Bronchial epithelial cell (primary cell): ENCODE data around the gene MAP2K6. TPM values are rescaled to one million over a fixed set of nuclear protein-coding genes. Genes with fewer than 3 reads are reported as not detected.

ENCODE experiments used
- DNase-seq: peaks from one replicate; pipeline ENCODE4 v3.0.0-alpha.2; 2010; ENCODE audit warnings: low read depth
- FAIRE-seq: peaks from 2 replicates; lab custom pipeline; 2011; peaks lifted over from hg19 to GRCh38; lab: Jason Lieb, UNC
- H3K27me3 ChIP-seq: 2 replicates; pipeline ENCODE4 v1.5.1; 2011; ENCODE audit warnings: low read length; ENCODE audit not compliant: control insufficient read depth, insufficient read depth
- H3K36me3 ChIP-seq: 2 replicates; pipeline ENCODE4 v1.5.1; 2011; ENCODE audit warnings: low read length; ENCODE audit not compliant: control insufficient read depth, insufficient read depth
- H3K4me3 ChIP-seq: 2 replicates; pipeline ENCODE4 v1.5.1; 2011; ENCODE audit warnings: mild to moderate bottlenecking, low read depth, low read length, control low read depth
- total RNA-seq: library from RNA; depleted of rRNA; stranded (reverse); fragments of >200 nt; gene quantifications from 2 replicates; pipeline ENCODE4 v1.2.1, GENCODE V29; 2014
- TF ChIP-seq, protein P1 (sequence below): IDR thresholded peaks from 2 replicates; pipeline ENCODE4 v1.5.1; 2011; ENCODE audit warnings: mild to moderate bottlenecking, moderate library complexity, low read length, control low read depth, inconsistent platforms; ENCODE audit not compliant: insufficient read depth, severe bottlenecking

Gene MAP2K6
- total RNA-seq, 1 donor from 2014 or later: 0.26 TPM

DNA sequence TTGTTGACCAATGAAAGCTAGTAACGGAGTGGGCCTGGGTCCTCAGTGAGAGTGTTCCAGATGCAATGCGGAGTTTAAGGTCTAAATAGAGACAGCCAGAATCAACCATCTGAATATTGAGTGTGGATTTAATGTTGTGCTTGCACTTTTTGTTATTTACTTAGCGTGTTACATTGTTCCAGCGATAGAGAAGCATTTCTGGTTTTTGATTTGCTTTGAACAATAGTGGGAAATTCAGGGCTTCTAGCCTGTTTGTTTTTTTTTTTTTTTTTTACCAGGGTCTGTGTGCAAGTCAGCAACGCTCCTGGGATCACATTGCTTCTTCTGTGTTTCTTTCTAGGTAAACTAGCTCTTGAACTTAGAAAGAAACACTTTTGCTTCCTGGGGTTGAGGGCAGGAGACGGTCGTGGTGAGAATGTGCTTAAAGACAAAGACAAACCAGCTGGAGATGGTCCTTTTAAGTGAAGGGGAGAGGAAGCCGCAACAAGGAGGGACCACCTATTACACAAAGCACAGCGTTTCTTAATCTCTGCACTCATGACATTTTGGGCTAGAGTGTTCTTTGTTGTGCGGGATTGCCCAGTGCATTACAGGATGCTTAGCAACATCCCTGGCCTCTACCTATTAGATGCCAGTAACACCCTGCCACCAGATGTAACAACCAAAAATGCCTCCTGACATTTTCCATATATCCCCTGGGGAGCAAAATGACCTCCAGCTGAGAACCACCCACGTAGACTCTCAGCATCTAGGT is 119.2 kb downstream of the MAP2K6 start:
- no peaks in the 10 kb centered on the region for H3K36me3 ChIP-seq
- TF ChIP-seq, protein P1, sequence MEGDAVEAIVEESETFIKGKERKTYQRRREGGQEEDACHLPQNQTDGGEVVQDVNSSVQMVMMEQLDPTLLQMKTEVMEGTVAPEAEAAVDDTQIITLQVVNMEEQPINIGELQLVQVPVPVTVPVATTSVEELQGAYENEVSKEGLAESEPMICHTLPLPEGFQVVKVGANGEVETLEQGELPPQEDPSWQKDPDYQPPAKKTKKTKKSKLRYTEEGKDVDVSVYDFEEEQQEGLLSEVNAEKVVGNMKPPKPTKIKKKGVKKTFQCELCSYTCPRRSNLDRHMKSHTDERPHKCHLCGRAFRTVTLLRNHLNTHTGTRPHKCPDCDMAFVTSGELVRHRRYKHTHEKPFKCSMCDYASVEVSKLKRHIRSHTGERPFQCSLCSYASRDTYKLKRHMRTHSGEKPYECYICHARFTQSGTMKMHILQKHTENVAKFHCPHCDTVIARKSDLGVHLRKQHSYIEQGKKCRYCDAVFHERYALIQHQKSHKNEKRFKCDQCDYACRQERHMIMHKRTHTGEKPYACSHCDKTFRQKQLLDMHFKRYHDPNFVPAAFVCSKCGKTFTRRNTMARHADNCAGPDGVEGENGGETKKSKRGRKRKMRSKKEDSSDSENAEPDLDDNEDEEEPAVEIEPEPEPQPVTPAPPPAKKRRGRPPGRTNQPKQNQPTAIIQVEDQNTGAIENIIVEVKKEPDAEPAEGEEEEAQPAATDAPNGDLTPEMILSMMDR: no peak
- FAIRE-seq: no peak

DNA sequence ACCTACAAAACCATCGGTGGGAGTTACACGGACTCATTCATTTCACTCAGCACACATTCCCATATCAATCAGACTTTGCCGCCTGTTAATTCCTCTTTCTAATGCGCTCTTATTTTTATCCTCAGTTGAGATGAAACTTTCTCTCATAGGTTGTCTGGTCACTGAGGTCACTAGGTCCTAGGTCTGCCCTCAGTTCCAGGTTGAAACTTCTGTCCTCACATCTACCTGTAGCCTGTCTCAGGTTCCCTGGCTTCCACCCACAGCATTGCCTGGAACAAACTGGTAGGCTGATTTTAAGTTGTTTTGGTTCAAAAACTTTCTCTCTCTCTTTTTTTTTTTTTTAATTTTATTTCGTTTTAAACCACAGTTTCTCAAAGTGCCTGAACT is 119.7 kb downstream of the MAP2K6 start:
- DNase-seq (no peak), FAIRE-seq (no peak)
- Histone ChIP-seq H3K4me3 (no peak overlapping the region), H3K36me3 (no peaks in the 10 kb centered on the region), H3K27me3 (no peaks in the 10 kb centered on the region)
- TF ChIP-seq, protein P1: no peak

More for the DNA sequence above, 119.2 kb downstream of the MAP2K6 start:
- Histone ChIP-seq H3K4me3 (no peak overlapping the region), H3K27me3 (no peaks in the 10 kb centered on the region)
- DNase-seq: no peak

DNA sequence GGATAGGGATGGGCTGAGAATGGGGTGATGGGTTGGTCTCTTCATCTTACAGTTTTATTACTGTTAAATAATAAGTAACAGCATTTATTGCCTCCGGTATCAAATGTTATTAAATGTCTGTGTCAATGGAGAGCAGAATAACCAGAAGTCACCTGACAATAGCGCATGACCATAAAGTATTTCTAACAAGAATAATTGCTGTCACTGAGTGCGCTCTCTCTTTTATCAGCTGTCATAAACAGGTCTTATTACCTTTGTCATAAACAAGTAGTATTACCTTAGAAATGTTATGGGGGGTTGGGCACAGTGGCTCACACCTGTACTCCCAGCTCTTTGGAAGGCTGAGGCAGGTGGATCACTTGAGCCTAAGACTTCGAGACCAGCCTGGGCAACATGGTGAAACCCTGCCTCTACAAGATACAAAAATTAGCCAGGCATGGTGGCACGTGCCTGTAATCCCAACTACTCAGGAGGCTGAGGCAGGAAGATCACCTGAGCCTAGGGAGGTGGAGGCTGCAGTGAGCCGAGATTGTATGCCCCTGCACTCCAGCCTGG is 120.6 kb downstream of the MAP2K6 start:
- H3K36me3 ChIP-seq: no peaks in the 10 kb centered on the region
- H3K27me3 ChIP-seq: no peaks in the 10 kb centered on the region
- TF ChIP-seq, protein P1: no peak
- FAIRE-seq (no peak), DNase-seq (no peak)
- H3K4me3 ChIP-seq: no peak overlapping the region

DNA sequence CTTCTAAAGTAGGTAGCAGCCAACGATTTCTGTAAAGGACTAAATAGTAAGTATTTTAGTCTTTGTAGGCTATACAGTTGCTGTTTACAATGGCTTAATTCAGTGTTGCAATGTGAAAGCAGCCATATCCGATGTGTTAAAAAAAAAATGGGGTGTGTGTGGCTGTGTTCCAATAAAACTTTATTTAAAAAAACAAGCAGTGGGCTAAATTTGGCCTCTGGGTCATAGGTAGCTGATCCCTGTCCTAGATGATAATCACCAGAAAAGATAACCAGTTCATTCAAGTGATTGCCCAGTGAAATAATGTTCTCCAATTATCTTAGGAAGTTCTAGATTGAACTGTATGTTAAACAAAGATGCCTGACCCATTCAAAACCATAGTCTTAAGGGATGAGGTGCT is 124.3 kb downstream of the MAP2K6 start:
- no peak for FAIRE-seq
- no peak overlapping the region for H3K4me3 ChIP-seq
- TF ChIP-seq, protein P1: no peak
- DNase-seq: no peak
- no peaks in the 10 kb centered on the region for H3K36me3 ChIP-seq
- no peaks in the 10 kb centered on the region for H3K27me3 ChIP-seq

DNA sequence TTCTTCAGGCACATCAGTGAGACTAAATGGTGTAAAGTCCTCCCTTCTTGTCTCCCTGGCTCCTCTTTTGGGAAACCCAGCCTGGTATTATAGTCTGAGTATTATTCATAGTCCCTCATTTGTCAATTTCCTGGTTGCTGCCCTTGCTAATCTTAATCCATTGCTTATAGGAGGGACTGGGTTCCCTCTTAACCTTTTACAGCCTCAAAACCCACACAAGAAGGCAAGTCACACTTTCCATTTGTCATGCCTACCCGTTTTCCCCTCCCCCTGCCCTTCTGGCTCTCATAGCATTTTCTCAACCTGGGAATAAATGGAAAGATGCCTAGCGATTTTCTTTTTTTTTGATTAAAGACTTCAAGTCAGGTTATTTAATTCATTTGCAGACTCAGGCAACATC is 124.8 kb downstream of the MAP2K6 start:
- Histone ChIP-seq H3K27me3 (no peaks in the 10 kb centered on the region), H3K36me3 (no peaks in the 10 kb centered on the region), H3K4me3 (no peak overlapping the region)
- TF ChIP-seq, protein P1: no peak
- FAIRE-seq (no peak), DNase-seq (no peak)
